Calu3 (cell line): ENCODE data around the gene GGN. TPM values are rescaled to one million over a fixed set of nuclear protein-coding genes. Genes with fewer than 3 reads are reported as not detected.

Experiments
- BruUV-seq: library from RNA; stranded (reverse); fragments of 400-500 nt; replicated peaks from 2 replicates; lab custom pipeline; 2021; lab: Mats Ljungman, UMichigan
- CTCF ChIA-PET: fragments of 300-600 bp; sonication (Branson Sonifier 250); formaldehyde crosslinking; loops from one replicate; lab custom pipeline; 2022; ENCODE audit warnings: antibody characterized with exemption; lab: Charles Lee
- DNase-seq: peaks from one replicate; pipeline ENCODE4 v3.0.0; 2022
- H3K27ac Mint-ChIP-seq: one replicate; pipeline ENCODE4 v1.8.0; 2022; ENCODE audit warnings: mixed read lengths; ENCODE audit not compliant: unreplicated experiment
- H3K27me3 Mint-ChIP-seq: one replicate; pipeline ENCODE4 v1.8.0; 2022; ENCODE audit warnings: mixed read lengths; ENCODE audit not compliant: unreplicated experiment
- H3K36me3 Mint-ChIP-seq: one replicate; pipeline ENCODE4 v1.8.0; 2022; ENCODE audit warnings: mild to moderate bottlenecking, moderate library complexity, mixed read lengths; ENCODE audit not compliant: insufficient read depth, unreplicated experiment
- H3K4me1 Mint-ChIP-seq: one replicate; pipeline ENCODE4 v1.8.0; 2022; ENCODE audit warnings: mild to moderate bottlenecking, low read depth, mixed read lengths; ENCODE audit not compliant: unreplicated experiment
- H3K4me3 Mint-ChIP-seq: one replicate; pipeline ENCODE4 v1.8.0; 2022; ENCODE audit warnings: mild to moderate bottlenecking, low read depth, moderate library complexity, mixed read lengths; ENCODE audit not compliant: unreplicated experiment
- H3K9me3 Mint-ChIP-seq: one replicate; pipeline ENCODE4 v1.8.0; 2022; ENCODE audit warnings: low read depth, mixed read lengths; ENCODE audit not compliant: unreplicated experiment
- intact Hi-C: fragments of 100-400 bp; cut with micrococcal nuclease; formaldehyde crosslinking; loops from one replicate; pipeline ENCODE4 v1.10.0; 2022; ENCODE audit not compliant: unreplicated experiment
- total RNA-seq: library from RNA; stranded (reverse); gene quantifications from 2 replicates; pipeline ENCODE4 v1.2.3, GENCODE V29; 2022
- TF ChIP-seq, protein P1 (sequence below): fragments of 200-600 bp; IDR thresholded peaks from one replicate; pipeline ENCODE4 v1.8.0; 2022; ENCODE audit warnings: antibody characterized with exemption; ENCODE audit not compliant: unreplicated experiment

Gene GGN
- total RNA-seq, 1 experiment from 2014 or later = 0.40 TPM

DNA sequence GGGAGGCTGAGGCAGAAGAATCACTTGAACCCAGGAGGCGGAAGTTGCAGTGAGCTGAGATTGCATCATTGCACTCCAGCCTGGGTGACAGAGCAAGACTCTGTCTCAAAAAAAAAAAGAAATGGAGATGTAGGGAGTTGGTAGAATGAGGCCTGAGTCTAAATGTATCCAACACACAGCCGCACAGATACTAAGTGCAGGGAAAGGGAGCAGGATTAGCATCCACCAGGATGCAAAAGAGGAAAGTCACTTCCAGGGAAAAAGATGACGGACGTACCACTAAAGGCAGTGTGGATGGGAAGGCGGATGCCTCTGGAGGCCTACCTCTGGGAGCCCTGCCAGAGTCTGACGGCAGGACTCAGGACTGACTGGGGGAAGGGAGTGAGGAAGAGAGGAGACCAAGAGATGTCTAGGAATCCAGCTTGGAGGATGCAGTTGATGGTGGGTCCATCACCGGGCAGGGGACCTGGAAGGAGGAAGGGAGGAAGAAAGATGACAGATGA is 21.8 kb upstream of the GGN start:
- intact Hi-C loops = no loop called here
- H3K4me3 Mint-ChIP-seq = no peak overlapping the region
- TF ChIP-seq, protein P1, sequence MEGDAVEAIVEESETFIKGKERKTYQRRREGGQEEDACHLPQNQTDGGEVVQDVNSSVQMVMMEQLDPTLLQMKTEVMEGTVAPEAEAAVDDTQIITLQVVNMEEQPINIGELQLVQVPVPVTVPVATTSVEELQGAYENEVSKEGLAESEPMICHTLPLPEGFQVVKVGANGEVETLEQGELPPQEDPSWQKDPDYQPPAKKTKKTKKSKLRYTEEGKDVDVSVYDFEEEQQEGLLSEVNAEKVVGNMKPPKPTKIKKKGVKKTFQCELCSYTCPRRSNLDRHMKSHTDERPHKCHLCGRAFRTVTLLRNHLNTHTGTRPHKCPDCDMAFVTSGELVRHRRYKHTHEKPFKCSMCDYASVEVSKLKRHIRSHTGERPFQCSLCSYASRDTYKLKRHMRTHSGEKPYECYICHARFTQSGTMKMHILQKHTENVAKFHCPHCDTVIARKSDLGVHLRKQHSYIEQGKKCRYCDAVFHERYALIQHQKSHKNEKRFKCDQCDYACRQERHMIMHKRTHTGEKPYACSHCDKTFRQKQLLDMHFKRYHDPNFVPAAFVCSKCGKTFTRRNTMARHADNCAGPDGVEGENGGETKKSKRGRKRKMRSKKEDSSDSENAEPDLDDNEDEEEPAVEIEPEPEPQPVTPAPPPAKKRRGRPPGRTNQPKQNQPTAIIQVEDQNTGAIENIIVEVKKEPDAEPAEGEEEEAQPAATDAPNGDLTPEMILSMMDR = no peak
- peaks cover 24% of the 10 kb centered on the region for H3K27me3 Mint-ChIP-seq
- no TSS peak for BruUV-seq
- H3K36me3 Mint-ChIP-seq = peaks cover 29% of the 10 kb centered on the region
- no peaks in the 10 kb centered on the region for H3K9me3 Mint-ChIP-seq
- peaks cover 14% of the 10 kb centered on the region for H3K4me1 Mint-ChIP-seq
- H3K27ac Mint-ChIP-seq = no peak overlapping the region
- DNase-seq = no peak
- CTCF ChIA-PET = interaction anchor here (0.6 kb wide), 1 partner anchor 47 kb away, joined by 6 read pairs; no protein-coding TSS in a partner anchor

DNA sequence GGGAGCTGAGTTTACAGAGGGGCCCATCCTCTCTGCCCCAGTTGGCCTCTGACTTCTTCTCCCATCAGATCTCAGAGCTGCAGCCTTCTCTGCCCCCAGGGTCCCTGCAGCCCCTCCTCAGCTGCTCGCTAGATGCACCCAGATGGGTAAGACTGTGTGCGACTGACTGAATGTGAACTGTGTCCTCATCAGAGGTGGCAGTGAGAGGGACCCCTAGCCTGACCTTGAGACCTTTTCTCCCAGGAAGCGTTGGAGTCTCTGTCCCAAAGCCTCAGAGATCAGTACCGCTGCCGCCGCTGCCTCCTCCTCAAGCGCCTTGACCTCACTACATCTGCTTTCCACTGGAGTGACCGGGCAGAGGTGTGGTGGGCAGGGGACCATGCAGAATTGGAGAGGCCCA is 17.4 kb upstream of the GGN start:
- Mint-ChIP-seq H3K27ac (no peak overlapping the region), H3K27me3 (peaks cover 2% of the 10 kb centered on the region), H3K9me3 (no peaks in the 10 kb centered on the region), H3K4me3 (no peak overlapping the region), H3K36me3 (peaks cover 42% of the 10 kb centered on the region), H3K4me1 (no peaks in the 10 kb centered on the region)
- intact Hi-C loops = no loop called here
- TF ChIP-seq, protein P1 = no peak
- no TSS peak for BruUV-seq
- no peak for DNase-seq
- CTCF ChIA-PET = no interaction called here

DNA sequence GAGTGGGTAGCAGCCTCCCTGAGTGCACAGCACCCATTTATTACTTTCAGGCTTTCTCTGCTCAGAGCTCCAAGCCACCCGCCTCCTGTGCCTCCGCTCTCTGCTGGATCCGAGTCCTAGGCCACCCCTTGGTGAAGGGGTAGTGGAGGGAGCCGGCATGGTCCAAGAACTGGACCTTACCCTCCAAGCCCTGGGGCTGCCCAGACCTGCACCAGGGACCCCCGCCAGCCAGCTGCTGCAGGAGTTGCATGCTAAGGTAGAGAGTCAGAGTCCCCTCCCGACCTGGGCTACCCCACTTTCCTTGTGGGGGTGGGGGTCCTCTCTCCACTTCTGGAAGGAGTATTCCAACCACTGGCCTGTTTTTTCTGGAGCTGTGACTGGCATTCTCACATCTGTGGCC is 17.0 kb upstream of the GGN start:
- Mint-ChIP-seq H3K4me1 (no peaks in the 10 kb centered on the region), H3K36me3 (peaks cover 42% of the 10 kb centered on the region), H3K27me3 (no peaks in the 10 kb centered on the region), H3K9me3 (no peaks in the 10 kb centered on the region), H3K4me3 (peak overlapping the region; percentile 99), H3K27ac (no peak overlapping the region)
- intact Hi-C loops = loop anchor here (5.0 kb wide), 1 partner anchor 527 kb away; the partner anchor contains the start of genes MRPS12 and SARS2
- DNase-seq = no peak
- TF ChIP-seq, protein P1 = no peak
- BruUV-seq = no TSS peak
- CTCF ChIA-PET = no interaction called here

DNA sequence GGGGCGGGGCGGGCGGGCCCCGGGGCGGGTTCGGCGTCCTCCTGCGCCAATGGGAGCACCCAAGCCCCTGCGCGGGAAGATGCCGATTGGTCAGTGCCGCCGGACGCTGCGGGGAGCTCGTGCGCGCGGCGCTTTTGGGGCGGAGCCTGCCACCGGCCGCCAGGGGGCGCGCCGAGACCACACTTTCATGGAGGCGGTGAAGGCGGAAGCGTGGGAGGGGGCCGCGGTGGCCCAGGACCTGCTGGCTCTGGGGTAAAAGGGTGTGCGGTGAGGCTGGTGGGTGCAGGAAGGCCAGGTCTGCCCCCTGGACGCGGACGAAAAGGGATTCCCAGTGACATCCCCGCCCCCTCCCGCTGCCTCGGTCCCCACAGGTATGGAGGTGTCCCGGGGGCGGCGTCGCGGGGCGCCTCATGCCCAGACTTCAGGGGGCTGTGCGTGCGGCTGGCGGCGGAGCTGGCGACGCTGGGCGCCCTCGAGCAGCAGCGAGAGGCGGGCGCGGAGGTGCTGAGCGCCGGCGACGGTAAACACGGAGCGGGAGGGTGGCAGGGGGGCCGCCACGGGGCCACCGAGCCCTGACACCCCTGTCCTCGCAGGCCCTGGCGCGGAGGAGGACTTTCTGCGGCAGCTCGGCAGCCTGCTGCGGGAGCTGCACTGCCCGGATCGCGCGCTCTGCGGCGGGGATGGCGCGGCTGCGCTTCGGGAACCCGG is 15.3 kb upstream of the GGN start, which contains the start of gene FAM98C:
FAM98C (plus strand) TSS at position 127 of the 708 bp plus-strand sequence; CDS start at position 188, 61 bp downstream.
- intact Hi-C loops = loop anchor here (2.0 to 5.0 kb wide), 2 partner anchors 234 to 529 kb away; partner anchors contain the start of genes MRPS12 and SARS2
- H3K36me3 Mint-ChIP-seq = peaks cover 37% of the 10 kb centered on the region
- H3K27ac Mint-ChIP-seq = peak within 1 kb of the TSS; percentile 92
- no peaks in the 10 kb centered on the region for H3K27me3 Mint-ChIP-seq
- peak within 1 kb of the TSS; percentile 99 for H3K4me3 Mint-ChIP-seq
- no peaks in the 10 kb centered on the region for H3K4me1 Mint-ChIP-seq
- no peaks in the 10 kb centered on the region for H3K9me3 Mint-ChIP-seq
- no TSS peak for BruUV-seq
- CTCF ChIA-PET = interaction anchor here (0.6 to 1.9 kb wide), 28 partner anchors 8 to 557 kb away, joined by 3 to 26 read pairs (median 4); partner anchors contain the start of genes ACTN4, EIF3K, GGN and MRPS12
- DNase-seq = peak; percentile 98
- TF ChIP-seq, protein P1 = peak; percentile 99
